CD4-positive, alpha-beta T cell treated with Interleukin-15 for 1 hour (primary cell): ENCODE measurements around the gene CD69.

ENCODE experiments used
- DNase-seq: peaks from one replicate; pipeline ENCODE4 v3.0.0-alpha.2; 2020

The CD69 gene

GRCh38 chr12:9760699-9761418 lies at the start of gene CD69:
TSS of gene CD69 (minus strand) at chr12:9760901. CDS start at chr12:9760820, 81 bp downstream.
- peak; percentile 94 for DNase-seq

- DNase-seq = no peak
These were observed 49.2 kb upstream of the CD69 start for GRCh38 chr12:9809866-9810265.

- no peak for DNase-seq
These were observed 48.6 kb upstream of the CD69 start for GRCh38 chr12:9809338-9809737.

- DNase-seq = no peak
These were observed 47.8 kb upstream of the CD69 start for GRCh38 chr12:9808504-9808903.

GRCh38 chr12:9806714-9807113 lies 46.0 kb upstream of the CD69 start:
- DNase-seq = no peak

- no peak for DNase-seq
These were observed 45.2 kb upstream of the CD69 start for GRCh38 chr12:9805883-9806282.

GRCh38 chr12:9799961-9800360 lies 39.3 kb upstream of the CD69 start:
- DNase-seq = no peak

GRCh38 chr12:9797722-9798619 lies 37.3 kb upstream of the CD69 start:
- DNase-seq = peak; percentile 82

- no peak for DNase-seq
These were observed 36.3 kb upstream of the CD69 start for GRCh38 chr12:9796971-9797370.

- peak; percentile 35 for DNase-seq
These were observed 35.6 kb upstream of the CD69 start for GRCh38 chr12:9796346-9796745.

- DNase-seq = no peak
These were observed 35.2 kb upstream of the CD69 start for GRCh38 chr12:9795945-9796344.

GRCh38 chr12:9794484-9795093 lies 33.9 kb upstream of the CD69 start:
- no peak for DNase-seq

GRCh38 chr12:9793779-9794395 lies 33.2 kb upstream of the CD69 start:
- DNase-seq = no peak

GRCh38 chr12:9792961-9793617 lies 32.4 kb upstream of the CD69 start:
- DNase-seq = no peak

GRCh38 chr12:9792185-9792900 lies 31.6 kb upstream of the CD69 start:
- DNase-seq = no peak

- DNase-seq = no peak
These were observed 26.3 kb upstream of the CD69 start for GRCh38 chr12:9786726-9787717.

- DNase-seq = no peak
These were observed 24.1 kb upstream of the CD69 start for GRCh38 chr12:9784816-9785215.

- DNase-seq = no peak
These were observed 23.6 kb upstream of the CD69 start for GRCh38 chr12:9784326-9784725.

- DNase-seq = no peak
These were observed 22.1 kb upstream of the CD69 start for GRCh38 chr12:9782547-9783382.

GRCh38 chr12:9781360-9781759 lies 20.7 kb upstream of the CD69 start:
- DNase-seq = no peak
